Left lung (tissue), 10 donors: ENCODE measurements around the gene ARHGAP15. TPM values are rescaled to one million over a fixed set of nuclear protein-coding genes. Genes with fewer than 3 reads are reported as not detected.
A peak's percentile ranks its signal among the peaks of the same experiment; 100 is the strongest.

Experiments used
- ATAC-seq: fragments of 200-7000 bp; cut with Tn5 transposase; one replicate; pipeline ENCODE4 v1.9.1; 2020; ENCODE audit warnings: moderate library complexity
- DNase-seq, 4 donors: peaks; one replicate each; pipeline ENCODE4 v3.0.0-alpha.2; 2013 to 2020
- H3K27ac ChIP-seq, 2 donors: fragments of 200-600 bp; sonication (generic) in 1 of 2; one replicate each; pipeline versions ENCODE4 v1.5.0 to v1.8.0; 2020 to 2021
- H3K27me3 ChIP-seq, 2 donors: fragments of 200-600 bp; sonication (generic) in 1 of 2; one replicate each; pipeline versions ENCODE4 v1.5.0 to v1.8.0; 2020 to 2021
- H3K36me3 ChIP-seq, 2 donors: fragments of 200-600 bp; sonication (generic) in 1 of 2; one replicate each; pipeline versions ENCODE4 v1.5.0 to v1.8.0; 2020 to 2021
- H3K4me1 ChIP-seq, 2 donors: fragments of 200-600 bp; one replicate each; pipeline ENCODE4 v1.8.0; 2021
- H3K4me3 ChIP-seq, 2 donors: fragments of 200-600 bp; sonication (generic) in 1 of 2; one replicate each; pipeline versions ENCODE4 v1.5.0 to v1.8.0; 2020 to 2021; ENCODE audit warnings: mild to moderate bottlenecking in 1 of 2
- H3K9me3 ChIP-seq, 2 donors: fragments of 200-600 bp; sonication (generic) in 1 of 2; one replicate each; pipeline versions ENCODE4 v1.5.0 to v1.8.0; 2020 to 2021
- CTCF ChIP-seq, 2 donors: fragments of 200-600 bp; sonication (generic) in 1 of 2; IDR thresholded peaks; one replicate each; pipeline versions ENCODE4 v1.5.0 to v1.8.0; 2021; ENCODE audit warnings: antibody characterized with exemption in 2 of 2
- intact Hi-C, 2 donors: fragments of 100-400 bp; cut with DNase I; formaldehyde crosslinking; loops; one replicate each; pipeline versions ENCODE4 v1.11.2 to v1.14.2; 2022
- polyA plus RNA-seq, 6 donors: library from polyadenylated mRNA; unstranded; fragments of 120-200 nt; gene quantifications; one replicate each; pipeline ENCODE4 v1.2.1, GENCODE V29; 2013; ENCODE audit not compliant: insufficient read length in 6 of 6
- total RNA-seq, 2 donors: library from RNA; stranded (reverse); fragmentation: NEBNext Ultra II Directional; extraction: Animal tissue kit (Norgen Biotek cat#: 25700); gene quantifications; one replicate each; pipeline ENCODE4 v1.2.1, GENCODE V29; 2021
- donor health status: DM: no; HTN: yes; CAD: no.
- donor health status: DM: no; HTN: no; CAD: no.

The ARHGAP15 gene
- total and polyA plus RNA-seq, 8 donors = 16.8 to 48.3 (median 30.2) TPM

DNA sequence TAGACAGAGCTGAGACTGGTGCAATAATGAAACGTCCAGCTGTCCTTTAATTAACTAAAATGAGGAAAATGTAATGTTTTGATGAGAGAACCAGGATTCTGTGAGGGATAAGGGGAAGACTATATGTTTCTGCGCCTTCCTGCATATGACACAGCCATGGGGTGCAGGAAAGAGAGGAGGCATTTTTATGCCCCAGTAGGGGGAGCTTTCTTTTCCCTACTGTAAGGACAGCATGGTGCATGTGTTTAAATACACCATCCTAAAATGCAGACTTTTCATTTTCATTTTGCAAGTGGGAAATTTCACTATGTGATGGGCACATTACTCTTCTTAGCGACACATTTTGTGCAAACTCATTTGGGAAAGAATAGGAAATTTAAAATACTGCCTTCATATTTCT, 446.1 kb downstream of the ARHGAP15 start:
- Histone ChIP-seq H3K27me3 (no peaks in the 10 kb centered on the region), H3K4me3 (no peak overlapping the region), H3K4me1 (no peaks in the 10 kb centered on the region), H3K27ac (no peak overlapping the region), H3K36me3 (no peaks in the 10 kb centered on the region), H3K9me3 (no peaks in the 10 kb centered on the region)
- ATAC-seq (peak; percentile 43), DNase-seq (no peak)
- intact Hi-C loops = no loop called here
- no peak for TF ChIP-seq CTCF (IDR thresholded peaks at IDR 0.05)

- Histone ChIP-seq H3K36me3 (no peaks in the 10 kb centered on the region), H3K4me3 (no peak overlapping the region), H3K27me3 (no peaks in the 10 kb centered on the region), H3K27ac (no peak overlapping the region), H3K9me3 (no peaks in the 10 kb centered on the region), H3K4me1 (peaks cover 3 to 11% of the 10 kb centered on the region in 2 donors)
- ATAC-seq (no peak), DNase-seq (no peak)
- intact Hi-C loops = no loop called here
- TF ChIP-seq CTCF (IDR thresholded peaks at IDR 0.05) = no peak
Measured at GRCh38 chr2:143577489-143577888, 448.3 kb downstream of the ARHGAP15 start.

GRCh38 chr2:143579456-143579855, 450.2 kb downstream of the ARHGAP15 start:
- peaks cover 3 to 11% of the 10 kb centered on the region in 2 donors for H3K4me1 ChIP-seq
- no peaks in the 10 kb centered on the region for H3K36me3 ChIP-seq
- intact Hi-C loops = no loop called here
- H3K27me3 ChIP-seq = no peaks in the 10 kb centered on the region
- no peak overlapping the region for H3K4me3 ChIP-seq
- DNase-seq (no peak), ATAC-seq (no peak)
- no peak overlapping the region for H3K27ac ChIP-seq
- TF ChIP-seq CTCF (IDR thresholded peaks at IDR 0.05) = no peak
- no peaks in the 10 kb centered on the region for H3K9me3 ChIP-seq

DNA sequence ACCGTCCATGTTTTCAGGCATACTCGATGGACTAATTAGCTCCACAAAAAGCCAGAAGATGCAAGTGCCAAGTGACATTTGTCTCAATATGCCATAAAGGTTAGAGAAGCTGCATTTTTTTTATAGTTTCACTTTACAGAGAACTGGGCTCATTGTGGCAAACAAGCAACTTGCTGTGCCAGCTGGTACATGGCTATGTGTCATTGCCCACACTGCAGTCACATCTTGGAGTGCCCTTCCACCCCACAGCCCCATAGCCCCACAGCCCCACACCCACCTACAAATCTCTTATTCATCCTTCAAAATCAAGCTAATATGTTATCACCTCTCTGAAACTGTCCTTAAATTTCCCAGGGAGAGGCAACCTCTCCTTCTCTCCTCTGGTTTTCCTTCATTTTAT, 451.9 kb downstream of the ARHGAP15 start:
- no peaks in the 10 kb centered on the region for H3K27me3 ChIP-seq
- intact Hi-C loops = no loop called here
- H3K9me3 ChIP-seq = peaks cover 0 to 5% of the 10 kb centered on the region in 2 donors
- peaks cover 3 to 11% of the 10 kb centered on the region in 2 donors for H3K4me1 ChIP-seq
- H3K4me3 ChIP-seq = no peak overlapping the region
- H3K36me3 ChIP-seq = no peaks in the 10 kb centered on the region
- no peak overlapping the region for H3K27ac ChIP-seq
- no peak for DNase-seq
- ATAC-seq = peak; percentile 23
- no peak for TF ChIP-seq CTCF (IDR thresholded peaks at IDR 0.05)

GRCh38 chr2:143582046-143582747, 453.0 kb downstream of the ARHGAP15 start:
- intact Hi-C loops = no loop called here
- no peak overlapping the region for H3K4me3 ChIP-seq
- ATAC-seq (peak; percentile 67), DNase-seq (peak in 2 of 4 donors; percentile 53 to 77)
- H3K27ac ChIP-seq = peak overlapping the region in 1 of 2 donors; percentile 28
- peaks cover 3 to 11% of the 10 kb centered on the region in 2 donors for H3K4me1 ChIP-seq
- peaks cover 0 to 5% of the 10 kb centered on the region in 2 donors for H3K9me3 ChIP-seq
- H3K27me3 ChIP-seq = no peaks in the 10 kb centered on the region
- TF ChIP-seq CTCF (IDR thresholded peaks at IDR 0.05) = no peak
- H3K36me3 ChIP-seq = no peaks in the 10 kb centered on the region
